HG03139 (cell line): Measurements from ENCODE around the gene CIAO2B.
"Not testable (repeated sequence)": the region's sequence is repeated elsewhere in the genome, so short reads cannot be mapped to it uniquely, and the experiment has no call there.

Source experiments
- ATAC-seq: cut with Tn5 transposase; IDR thresholded peaks from one replicate; pipeline ENCODE4 v1.9.1; 2021; ENCODE audit not compliant: unreplicated experiment

CIAO2B gene

DNA sequence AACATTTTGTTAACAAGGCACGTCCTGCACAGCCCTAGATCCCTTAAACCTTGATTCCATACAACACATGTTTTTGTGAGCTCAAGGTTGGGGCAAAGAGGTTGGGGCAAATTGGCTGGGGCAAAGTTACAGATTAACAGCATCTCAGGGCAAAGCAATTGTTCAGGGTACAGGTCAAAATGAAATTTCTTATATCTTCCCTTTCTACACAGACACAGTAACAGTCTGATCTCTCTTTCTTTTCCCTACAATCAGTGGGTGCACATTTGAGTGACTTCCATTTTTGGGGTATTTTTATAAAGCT is 21.9 kb upstream of the CIAO2B start:
- ATAC-seq, result not testable (repeated sequence)

DNA sequence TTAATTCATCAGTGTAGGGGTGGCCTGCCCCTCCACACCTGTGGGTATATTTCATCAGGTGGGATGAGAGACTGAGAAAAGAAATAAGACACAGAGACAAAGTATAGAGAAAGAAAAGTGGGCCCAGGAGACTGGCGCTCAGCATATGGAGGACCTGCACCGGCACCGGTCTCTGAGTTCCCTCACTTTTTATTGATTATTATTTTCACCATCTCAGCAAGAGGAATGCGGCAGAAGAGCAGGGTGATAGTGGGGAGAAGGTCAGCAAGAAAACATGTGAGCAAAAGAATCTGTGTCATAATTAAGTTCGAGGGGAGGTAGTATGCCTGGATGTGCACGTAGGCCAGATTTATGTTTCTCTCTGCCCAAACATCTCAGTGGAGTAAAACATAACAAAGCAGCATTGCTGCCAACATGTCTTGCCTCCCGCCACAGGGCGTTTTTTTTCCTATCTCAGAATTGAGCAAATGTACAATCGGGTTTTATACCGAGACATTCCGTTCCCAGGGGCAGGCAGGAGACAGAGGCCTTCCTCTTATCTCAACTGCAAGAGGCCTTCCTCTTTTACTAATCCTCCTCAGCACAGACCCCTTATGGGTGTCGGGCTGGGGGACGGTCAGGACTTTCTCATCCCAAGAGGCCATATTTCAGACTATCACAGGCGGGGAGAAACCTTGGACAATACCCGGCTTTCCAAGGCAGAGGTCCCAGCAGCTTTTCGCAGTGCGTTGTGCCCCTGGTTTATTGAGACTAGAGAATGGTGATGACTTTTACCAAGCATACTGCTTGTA is 21.4 kb upstream of the CIAO2B start:
- not testable (repeated sequence) for ATAC-seq

DNA sequence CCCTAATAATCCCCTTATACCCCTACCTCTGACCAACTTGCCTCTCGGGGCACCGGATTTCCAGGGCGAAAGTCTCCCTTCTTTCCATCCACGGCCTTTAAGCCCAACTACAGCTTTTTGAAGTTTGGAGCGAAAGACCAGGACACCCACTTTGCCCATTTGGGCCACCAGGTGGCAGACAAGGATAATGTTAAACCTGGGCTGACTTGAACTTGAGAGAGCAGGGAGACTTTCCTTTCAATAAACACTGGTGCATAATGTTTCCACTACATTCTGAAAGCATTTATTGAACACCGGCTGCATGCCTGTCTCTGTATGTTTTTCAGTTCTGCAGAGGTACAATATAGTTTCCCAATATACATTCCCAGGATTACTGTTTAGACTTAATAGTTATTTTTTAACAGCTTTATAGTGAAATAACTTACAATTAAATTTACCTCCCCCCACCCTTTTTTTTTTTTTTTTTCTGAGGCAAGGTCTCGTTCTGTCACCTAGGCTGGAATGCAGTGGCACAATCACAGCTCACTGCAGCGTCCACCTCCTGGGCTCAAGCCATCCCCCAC is 20.0 kb upstream of the CIAO2B start:
- ATAC-seq, result no peak

DNA sequence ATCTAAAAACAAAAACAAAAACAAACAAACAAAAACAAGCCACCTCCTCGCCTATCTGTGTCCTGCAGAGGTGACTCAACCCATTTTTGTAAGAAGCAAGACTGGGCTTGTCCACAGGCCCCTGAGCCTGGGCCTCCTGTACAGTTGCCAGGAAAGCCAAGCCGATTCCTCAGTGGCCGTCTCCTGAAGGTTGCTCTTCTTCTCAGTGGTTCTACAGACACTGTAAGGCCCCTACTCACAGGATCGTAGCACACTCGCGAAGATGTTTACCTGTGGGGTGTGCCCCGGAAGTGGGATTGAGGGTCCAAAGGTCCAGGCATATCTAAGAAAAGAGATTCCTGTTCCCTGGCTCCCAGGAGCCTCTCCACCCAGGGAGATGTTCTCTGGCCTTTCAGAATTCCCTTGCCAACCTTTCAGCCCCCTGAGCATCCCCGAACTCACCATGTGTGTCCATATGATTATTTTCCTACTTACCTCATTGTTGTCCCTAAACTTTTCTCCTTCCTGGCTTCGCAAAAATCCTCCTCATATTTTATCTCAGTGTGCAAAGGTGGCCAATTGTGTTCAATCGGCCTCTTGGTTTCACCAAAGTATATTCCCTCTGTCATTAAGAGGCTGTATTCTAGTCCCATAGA is 19.4 kb upstream of the CIAO2B start:
- no peak for ATAC-seq

DNA sequence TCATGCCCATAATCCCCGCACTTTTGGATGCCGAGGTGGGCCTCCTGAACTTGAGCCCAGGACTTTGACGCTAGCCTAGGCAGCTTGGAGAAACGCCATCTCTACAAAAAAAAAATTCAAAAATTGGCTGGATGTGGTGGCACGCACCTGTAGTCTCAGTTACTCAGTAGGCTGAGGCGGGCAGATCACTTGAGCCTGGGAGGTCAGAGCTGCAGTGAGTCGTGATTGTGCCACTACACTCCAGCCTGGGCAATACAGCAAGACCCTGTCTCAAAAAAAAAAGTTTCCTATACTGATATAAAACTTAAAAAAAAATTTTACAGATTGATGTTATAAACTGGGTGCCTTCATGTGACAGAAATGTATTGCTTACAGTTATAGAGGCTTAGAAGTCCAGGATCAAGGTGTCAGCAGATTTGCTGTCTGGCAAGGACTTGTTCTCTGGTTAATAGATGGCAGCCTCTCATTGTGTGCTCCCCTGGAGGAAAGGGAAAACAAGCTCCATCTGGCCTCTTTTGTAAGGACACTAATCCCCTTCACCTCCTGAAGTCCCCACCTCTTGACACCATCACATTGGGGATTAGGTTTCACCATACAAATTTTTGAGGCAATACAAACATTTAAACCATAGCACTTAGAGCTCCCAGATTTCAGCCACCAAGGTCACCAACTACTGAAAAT is 18.4 kb upstream of the CIAO2B start:
- no peak for ATAC-seq

DNA sequence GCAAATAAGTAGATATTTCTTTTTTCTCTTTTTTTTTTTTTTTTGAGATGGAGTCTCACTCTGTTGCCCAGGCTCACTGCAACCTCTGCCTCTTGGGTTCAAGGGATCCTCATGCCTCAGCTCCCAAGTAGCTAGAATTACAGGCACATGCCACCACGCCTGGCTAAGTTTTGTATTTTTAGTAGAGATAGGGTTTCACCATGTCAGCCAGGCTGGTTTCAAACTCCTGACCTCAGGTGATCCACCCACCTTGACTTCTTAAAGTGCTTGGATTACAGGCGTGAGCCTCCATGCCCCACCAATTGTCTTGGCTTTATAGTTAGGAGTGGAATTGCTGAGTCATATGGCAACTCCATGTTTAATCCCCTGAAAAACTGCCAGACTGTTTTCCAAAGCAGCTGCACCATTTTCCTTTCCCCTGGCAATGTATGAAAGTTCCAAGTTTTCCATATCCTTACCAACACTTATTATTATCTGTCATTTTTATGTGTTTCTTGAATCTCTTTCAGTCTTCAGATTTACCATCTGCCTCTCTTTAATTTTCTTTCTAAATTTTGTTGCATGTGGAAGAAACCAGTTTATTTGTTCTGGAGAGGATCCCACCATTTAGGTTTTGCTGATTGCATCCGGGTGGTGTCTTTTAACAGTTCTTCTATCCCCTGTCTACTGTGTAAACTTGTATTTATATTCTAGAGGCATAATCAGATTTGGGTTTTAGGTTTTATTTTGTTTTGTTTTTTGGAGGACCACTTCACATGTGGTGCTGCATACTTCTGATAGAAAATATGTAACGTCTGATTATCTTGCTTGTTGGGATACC is 17.0 kb upstream of the CIAO2B start:
- no peak for ATAC-seq

DNA sequence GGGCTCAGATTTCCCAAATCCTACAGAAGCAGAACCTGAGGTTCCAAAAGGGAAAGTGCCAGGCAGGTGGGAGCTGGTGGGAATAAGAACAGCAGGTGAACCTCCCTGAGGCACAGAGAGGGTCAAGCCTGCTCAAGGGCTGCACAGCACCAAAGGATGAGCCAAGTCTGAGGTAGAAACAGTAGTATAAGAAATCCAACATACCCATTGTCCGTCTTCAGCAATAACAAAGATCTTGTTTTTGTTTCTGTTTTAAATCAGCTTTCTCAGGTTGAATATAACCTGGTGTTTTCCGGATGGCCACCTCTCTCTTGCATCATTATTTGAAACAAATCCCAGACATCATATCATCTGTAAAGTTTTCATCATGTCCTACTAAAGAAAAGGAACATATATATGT is 16.2 kb upstream of the CIAO2B start:
- ATAC-seq, result no peak

DNA sequence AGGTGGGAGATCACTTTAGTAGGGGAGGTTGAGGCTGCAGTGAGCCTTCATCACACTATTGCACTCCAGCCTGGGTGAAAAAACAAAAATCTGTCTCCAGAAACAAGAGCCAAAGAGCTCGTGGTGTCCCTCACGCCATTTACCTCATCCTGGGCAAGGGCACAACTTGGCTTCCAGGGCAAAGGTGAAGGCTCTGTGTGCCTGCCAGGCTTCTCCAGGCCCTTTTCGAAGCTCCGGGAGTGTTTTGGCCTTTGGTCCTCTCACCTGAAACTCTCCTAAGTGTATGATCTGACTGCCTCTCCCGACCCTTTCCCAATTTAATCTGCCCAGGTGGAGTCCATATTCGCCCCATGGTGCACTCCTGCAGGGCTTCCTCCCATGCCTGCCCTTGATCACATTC is 15.3 kb upstream of the CIAO2B start:
- ATAC-seq, result no peak

DNA sequence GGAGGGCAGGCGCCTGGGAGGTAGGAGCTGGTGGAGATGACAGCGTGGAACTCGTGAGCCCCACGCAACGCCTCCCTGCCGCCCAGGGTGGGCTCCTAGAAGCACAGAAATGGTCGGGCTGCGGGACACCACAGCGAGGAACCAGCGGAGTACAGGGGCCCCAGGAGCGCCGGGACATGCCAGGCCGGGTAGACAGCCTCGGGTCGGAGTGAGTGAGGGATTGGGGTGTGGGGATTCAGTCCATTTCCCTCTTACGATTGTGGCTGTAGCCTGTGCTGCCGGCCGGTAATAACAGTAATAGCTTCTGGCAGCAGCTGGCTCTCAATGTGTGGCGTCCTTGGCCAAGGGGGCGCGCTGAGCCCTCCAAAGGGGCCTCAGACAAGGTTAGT is 14.6 kb upstream of the CIAO2B start:
- ATAC-seq, result no peak

DNA sequence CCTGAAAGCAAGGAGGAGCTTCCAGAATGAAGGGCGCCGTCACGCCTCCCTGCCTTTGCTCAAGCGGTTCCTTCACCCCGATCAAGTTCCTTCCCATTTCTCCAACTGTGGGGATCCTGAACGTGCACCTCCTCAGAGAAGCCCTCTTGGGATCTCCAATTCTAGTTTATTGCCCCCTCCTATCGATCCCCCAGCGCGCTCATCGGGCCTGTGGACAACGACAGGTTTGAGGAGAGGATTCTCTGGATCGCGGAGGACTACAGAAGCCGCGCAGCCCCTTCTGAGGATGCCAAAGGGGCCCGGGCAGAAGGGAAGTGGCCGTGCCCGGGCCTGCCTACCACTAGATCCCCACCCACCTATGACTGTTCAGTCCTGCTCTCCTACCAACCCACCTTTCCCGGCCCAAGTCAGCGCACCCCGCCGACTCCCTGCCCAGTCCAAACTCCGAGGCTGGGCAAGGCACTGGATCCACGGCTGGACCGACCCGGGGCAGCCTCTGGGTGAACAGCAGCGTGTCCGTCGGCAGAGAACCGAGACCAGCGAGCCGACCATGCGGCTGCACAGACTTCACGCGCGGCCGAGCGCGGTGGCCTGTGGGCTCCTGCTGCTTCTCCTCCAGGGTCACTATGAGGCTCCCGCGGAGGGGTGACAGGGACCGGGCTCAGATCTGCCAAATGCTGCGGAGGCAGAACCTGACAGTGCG is 14.1 kb upstream of the CIAO2B start:
- ATAC-seq, result no peak

DNA sequence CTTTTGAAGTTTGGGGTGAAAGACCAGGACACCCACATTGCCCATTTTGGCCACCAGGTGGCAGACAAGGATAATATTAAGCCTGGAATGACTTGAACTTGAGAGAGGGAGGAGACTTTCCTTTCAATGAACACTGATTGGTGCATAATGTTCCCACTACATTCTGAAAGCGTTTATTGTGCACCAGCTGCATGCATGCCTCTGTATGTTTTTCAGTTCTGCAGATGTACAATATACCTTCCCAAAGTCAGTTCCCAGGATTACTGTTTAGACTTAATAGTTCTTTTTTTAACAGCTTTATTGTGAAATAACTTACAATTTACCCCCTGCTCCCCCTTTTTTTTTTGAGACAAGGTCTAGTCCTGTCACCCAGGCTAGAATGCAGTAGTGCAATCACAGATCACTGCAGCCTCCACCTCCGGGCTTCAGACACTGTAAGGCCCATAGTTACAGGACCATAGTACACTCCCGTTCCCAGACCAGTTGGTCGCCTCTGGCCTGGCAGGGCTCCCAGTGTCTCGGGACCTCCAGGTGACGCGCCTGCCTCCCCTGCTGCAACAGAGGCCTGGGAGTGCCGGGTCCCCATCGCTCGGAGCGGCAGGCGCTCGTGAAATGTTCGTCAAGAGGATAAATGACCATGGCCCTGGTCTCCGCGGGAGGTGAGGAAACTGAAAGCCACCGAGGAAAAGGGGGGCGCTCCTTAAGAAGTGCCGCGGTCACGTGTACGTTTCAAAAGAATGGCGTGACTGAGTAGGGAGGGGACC is 13.3 kb upstream of the CIAO2B start:
- ATAC-seq, result peak; percentile 58

DNA sequence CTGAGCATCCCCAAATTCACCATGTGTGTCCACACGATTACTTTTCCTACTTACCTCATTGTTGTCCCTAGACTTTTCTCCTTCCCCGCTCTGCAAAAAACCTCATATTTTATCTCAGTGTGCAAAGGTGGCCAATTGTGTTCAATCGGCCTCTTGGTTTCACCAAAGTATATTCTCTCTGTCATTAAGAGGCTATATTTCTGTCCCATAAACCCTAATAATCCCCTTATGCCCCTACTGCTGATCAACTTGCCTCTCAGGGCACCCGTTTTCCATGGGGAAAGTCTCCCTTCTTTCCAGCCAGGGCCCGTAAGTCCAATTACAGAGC is 12.7 kb upstream of the CIAO2B start:
- ATAC-seq, result no peak

DNA sequence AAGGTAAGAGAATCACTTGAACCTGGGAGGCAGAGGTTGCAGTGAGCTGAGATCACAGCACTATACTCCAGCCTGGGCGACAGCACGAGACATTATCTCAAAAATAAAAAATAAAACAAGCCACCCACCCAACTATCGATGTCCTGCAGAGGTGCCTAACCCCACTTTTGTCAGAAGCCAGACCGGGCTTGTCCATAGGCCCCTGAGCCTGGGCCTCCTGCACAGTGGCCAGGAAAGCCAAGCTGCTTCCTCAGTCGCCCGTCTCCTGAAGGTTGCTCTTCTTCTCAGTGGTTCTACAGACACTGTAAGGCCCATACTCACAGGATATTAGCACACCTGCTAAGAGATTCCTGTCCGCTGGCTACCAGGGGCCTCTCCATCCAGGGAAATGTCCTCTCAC is 12.3 kb upstream of the CIAO2B start:
- no peak for ATAC-seq

DNA sequence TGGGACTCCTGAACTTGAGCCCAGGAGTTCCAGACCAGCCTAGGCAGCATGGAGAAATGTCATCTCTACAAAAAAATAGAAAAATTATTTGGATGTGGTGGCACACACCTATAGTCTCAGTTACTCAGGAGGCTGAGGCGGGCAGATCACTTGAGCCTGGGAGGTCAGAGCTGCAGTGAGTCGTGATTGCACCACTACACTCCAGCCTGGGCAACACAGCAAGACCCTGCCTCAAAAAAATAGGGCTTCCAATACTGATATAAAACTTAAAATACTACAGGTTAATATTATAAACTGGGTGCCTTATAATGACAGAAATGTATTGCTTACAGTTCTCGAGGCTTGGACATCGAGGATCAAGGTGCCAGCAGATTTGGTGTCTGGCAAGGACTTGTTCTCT is 11.7 kb upstream of the CIAO2B start:
- ATAC-seq, result no peak

DNA sequence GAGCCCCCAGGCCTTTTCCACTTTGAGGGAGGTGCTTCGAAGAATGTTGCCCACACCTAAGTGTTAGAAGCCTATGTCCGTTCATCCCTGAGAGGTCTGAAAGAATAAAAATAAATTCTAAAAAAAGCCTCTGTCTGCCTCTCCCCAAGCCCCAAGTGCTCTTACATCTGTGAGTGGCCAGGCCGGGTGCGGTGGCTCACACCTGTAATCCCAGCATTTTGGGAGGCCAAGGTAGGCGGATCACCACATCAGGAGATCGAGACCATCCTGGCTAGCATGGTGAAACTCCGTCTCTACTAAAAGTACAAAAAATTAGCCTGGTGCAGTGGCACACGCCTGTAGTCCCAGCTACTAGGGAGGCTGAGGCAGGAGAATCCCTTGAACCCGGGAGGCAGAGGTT is 10.8 kb upstream of the CIAO2B start:
- not testable (repeated sequence) for ATAC-seq

DNA sequence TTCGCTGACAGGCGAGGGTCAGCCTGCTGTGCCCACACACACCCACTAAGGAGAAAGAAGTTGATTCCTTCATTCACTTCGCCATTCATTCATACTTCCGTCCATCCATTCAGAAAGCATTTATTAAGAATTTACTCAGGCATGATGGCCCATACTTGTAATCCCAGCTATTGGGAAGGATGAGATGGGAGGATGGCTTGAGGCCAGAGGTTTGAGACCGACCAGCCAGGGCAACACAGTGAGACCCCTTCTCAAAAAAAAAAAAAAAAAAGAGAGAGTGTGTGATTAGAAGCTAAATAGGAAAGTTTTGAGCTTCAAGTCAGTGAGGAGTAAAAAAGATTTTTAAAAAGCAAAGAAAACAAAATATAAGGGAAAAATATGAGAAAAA is 9.8 kb upstream of the CIAO2B start:
- no peak for ATAC-seq

DNA sequence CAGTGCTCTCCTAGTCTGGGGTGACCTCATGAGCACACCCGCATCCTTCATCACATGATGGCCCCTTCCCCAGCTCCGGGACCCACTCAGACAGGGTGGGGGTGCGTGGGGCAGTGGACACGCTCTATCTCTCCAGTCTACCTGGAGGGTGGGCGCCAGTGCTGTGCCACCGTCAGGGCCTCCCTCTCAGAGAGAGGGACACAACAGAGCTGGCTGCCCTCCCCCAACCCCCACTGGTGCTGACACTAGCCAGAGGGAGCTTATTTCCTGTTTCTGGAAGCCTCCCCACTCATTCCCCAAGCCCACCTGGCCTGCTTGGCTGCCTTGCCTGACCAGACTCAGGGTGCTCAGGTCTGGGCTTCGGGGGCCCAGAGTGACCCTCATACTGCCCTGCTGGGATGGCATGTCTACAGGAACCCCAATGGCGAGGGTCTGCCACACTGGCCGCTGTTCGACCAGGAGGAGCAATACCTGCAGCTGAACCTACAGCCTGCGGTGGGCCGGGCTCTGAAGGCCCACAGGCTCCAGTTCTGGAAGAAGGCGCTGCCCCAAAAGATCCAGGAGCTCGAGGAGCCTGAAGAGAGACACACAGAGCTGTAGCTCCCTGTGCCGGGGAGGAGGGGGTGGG is 9.3 kb upstream of the CIAO2B start:
- no peak for ATAC-seq

DNA sequence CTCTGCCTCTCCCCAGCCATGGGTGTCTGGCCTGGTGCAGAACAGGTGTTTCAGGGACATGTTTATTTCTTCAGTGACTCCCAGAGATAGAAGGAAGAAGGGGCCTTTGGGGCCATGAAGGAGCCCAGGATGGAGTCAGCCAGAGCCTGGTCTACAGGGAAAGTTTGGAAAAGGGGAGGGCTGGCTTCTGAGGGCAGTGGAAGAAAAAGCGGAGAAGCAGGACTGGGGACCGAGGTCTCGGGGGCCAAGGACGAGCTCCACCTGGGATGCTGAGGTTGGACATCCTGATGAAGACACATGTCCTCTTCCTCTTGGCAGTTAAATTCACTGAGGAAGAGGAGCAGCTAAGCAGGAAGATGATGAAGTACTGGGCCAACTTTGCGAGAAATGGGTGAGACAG is 8.8 kb upstream of the CIAO2B start:
- no peak for ATAC-seq

DNA sequence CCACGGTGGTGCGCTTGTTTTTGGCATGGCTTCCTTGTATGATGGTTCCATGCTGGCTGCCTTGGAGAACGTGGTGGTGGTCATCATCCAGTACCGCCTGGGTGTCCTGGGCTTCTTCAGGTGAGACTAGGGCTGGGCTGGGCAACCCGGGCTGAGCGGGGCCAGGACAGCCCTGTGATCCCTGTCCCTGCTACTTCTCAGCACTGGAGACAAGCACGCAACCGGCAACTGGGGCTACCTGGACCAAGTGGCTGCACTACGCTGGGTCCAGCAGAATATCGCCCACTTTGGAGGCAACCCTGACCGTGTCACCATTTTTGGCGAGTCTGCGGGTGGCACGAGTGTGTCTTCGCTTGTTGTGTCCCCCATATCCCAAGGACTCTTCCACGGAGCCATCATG is 6.0 kb upstream of the CIAO2B start:
- no peak for ATAC-seq

DNA sequence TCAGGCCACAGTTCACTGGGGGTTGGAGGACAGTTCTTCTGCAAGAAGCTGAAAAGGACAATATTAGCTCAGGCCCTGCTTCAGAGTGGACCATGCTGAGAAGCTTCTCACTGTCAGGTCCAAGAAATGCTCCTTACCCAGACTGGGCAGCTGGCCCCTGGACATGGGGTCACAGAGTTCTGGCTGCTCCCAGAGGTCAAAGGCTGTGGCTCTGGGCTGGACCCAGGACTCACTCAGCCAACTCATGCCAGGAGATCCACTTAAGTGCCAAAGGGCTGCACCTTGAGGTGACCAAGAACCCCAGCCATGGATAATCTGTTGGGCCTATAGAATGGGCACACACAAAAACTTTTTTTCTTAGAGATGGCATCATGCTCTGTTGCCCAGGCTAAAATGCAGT is 5.2 kb upstream of the CIAO2B start:
- ATAC-seq, result no peak
